HG02763 (cell line): ENCODE measurements around the gene KCTD3.

ENCODE experiments used
- ATAC-seq: cut with Tn5 transposase; IDR thresholded peaks from one replicate; pipeline ENCODE4 v1.9.1; 2021; ENCODE audit warnings: mild to moderate bottlenecking, moderate library complexity; ENCODE audit not compliant: unreplicated experiment

Gene KCTD3

DNA sequence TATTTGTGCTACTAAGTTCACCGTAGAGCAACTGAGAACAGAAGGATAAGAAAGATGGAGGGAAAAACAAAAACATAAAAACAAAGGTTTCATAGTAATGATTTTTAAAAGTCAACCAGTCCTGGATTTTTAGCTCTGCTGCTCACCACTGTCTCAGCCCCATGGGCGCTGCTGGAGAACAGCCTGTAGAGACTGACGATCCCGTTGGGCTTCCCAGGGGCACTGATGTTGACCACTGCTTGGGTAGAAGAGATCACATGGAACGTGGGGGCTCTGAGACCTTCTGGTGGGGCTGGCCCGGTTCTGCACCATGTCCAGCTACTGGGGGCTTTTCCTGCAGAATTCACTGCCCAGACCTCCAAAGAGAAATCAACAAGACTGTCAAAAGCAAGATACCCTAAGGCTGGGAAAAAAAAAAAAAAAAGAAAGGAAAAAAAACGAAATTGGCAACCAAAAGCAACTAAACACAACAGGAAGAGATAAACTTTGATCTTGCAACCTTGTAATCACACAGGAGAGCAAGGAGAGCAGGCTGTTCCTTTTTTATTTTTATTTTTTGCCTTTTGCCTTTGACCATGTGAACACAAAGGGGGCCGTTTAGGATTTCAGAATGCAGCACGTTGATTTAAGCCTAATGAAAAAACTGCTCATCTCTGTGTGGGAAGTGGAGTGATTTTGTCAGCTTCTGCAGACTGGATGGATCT lies 83.5 kb downstream of the KCTD3 start:
- no peak for ATAC-seq

DNA sequence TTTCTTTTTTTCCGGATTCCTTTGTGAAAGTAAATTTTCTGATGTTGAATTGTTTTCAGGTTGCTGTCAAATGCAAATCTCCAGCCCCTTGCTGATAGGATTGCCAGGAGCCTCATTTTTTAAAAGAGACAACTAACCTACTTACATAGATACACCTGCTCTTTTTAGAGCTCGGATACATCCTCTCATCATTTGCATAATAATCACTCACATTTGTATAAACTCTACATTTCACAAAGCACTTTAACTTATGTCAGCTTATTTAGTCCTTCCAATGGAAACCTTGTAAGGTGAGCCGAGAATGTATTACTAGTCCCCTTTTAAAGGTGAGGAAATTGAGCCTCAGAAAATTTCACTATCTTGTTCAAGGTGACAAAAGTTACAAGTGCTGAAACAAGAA lies 84.8 kb downstream of the KCTD3 start:
- ATAC-seq = no peak

DNA sequence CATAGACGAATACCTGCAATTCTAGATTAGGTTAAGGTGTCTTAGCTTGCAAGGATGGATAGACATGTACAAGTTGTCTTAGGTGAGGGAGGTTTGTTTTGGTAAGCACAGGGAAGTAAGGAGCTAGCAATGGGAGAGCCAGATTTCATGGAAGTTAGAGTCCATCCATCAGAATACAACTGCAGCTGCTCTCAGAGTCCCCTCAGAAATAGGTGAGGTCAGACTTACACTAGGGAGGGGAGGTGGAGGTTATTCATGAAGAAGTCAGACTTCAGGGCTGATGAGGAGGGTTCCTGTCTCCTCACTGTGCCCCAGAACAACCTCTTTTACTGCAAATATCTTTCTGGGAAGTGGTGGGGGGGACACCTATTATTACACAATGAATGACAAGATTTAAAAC lies 85.3 kb downstream of the KCTD3 start:
- no peak for ATAC-seq

DNA sequence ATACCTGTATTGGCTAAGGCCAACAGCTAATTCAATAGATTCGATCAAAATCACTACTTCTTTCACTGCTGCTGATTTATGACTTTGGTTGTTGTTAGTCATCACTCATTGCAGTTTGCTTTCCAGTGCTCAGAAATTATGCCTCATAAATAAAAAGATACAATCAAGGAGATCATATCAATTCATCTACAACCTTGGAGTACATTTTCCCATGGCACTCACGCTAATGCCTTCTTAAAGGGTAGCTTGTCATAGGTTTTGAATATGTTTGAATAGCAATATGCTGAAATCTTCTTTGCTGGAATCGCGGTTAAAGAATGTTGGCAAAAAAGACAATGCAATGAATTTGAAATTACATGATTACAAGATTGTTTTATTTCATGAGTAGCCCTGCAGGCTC lies 89.9 kb downstream of the KCTD3 start:
- ATAC-seq = no peak

DNA sequence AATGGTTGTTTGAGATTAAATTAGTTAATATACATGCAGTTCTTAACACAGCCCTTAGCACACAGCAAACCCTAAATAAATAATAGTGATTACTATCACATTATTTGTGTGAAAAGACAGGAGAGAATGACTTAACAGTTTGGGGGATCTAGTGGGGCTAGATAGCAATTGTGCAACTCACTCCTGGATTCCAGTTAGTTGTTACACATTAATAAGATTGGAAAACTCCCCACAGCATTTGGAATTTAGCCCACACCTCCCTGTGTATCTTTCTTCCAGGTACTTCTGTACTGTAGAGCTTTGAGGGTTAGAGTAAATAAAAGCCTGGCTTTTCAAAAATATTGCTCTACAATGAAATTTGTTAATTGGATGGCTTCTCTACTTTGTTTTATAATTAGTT lies 93.2 kb downstream of the KCTD3 start:
- no peak for ATAC-seq

DNA sequence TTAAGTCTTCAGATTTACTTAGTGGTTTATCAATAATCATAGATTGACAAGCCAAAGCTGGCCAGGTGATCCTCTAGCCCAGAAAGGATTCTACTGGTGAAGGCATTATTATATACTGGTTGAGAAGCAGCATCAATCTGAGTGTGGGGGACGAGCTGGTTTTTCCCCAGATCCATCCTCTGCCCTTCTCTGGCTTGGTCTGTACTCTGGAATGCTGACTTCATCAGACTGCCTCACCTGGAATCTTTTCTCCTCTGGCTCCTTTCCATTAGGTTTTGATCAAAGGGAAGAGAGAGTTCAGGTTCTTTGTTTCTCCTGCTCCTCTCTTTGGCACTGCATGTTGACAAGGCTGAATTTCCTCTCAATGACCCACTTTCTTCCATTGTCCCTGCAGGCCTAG lies 93.9 kb downstream of the KCTD3 start:
- no peak for ATAC-seq

DNA sequence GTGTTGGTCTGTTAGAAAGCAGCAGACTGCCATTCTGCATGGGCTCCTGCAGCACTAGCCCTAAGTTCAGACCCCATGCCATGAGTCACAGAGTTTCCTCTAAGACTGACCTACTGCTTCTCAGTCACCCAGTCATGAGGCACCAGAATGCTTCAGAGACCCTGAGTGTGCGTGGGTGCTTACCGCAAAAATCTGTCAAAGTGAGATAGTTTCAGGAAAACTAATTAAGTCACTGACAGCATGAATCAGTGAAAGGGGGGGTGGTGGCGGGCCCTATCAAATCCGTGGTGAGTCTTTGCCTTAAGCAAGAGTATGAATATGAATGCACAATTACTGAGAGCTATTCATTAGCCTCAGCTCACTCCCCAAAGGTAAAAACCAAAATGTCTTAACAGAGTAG lies 98.1 kb downstream of the KCTD3 start:
- ATAC-seq = no peak

DNA sequence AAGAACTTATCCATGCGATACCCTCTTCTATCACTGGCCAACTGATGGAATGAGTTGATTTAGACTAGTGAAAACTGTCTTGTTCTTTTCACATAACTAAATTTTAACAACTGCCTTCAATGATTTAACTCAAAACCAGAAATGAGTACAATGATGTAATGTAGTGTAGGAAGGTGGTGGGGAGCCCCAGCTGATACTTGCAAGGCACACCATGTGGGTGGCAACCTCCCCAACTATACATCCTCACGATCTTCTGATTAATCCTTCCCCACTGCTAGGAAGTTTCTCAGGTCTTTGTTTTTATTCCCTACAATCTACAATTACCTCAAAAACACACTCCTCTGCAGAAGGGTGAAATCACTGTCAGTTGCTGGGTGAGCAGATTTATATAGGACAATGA lies 100.7 kb downstream of the KCTD3 start:
- no peak for ATAC-seq

DNA sequence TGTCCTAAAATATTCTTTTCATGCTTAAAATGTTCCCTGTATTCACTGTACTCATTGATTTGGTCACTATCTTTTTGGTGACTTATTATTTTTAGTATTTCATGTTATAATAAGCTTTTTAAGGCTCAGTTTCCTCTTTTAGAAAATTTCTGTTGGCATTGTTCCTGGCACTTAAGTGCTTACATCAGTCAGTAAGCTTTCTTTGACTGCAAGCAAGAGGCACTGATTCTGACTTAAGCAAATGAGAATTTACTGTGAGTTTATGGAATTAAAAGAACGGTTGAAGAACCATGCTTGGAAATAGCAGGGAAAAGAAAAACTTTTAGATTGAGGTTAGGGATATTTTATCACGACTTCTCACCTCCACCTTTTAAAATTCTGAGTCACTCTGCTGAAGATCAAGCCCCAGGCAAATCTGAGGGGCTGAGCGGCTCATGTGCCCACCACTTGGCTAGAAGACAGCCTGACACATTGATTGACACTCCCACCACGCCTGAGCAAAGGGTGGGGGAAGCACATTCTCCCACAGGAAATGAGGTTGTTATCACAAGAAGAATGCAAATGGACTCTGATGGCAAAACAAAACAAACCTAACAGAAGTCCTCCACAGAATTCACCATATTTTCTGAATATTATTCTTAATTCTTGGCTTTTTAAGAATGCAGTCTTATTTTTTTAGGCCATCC lies 102.8 kb downstream of the KCTD3 start:
- ATAC-seq = no peak
